ENCODE measurements around the gene PPIL3. TPM values are rescaled to one million over a fixed set of nuclear protein-coding genes. Genes with fewer than 3 reads are reported as not detected.
A peak's percentile ranks its signal among the peaks of the same experiment; 100 is the strongest.
"Not testable (repeated sequence)": the region's sequence is repeated elsewhere in the genome, so short reads cannot be mapped to it uniquely, and the experiment has no call there.

PPIL3 gene
- total RNA-seq, 1 donor from 2014 or later, result 27.3 TPM

GRCh38 chr2:200909958-200910357 is 21.1 kb upstream of the PPIL3 start:
- intact Hi-C loops (cut with micrococcal nuclease), result loop anchor here (10.0 kb wide), 1 partner anchor 155 kb away; no protein-coding TSS in a partner anchor
- Histone ChIP-seq H3K4me1 (peaks cover 8% of the 10 kb centered on the region), H3K4me3 (no peak overlapping the region), H3K9me3 (replicated peaks) (no peaks in the 10 kb centered on the region), H3K36me3 (peaks cover 64% of the 10 kb centered on the region), H3K27ac (replicated peaks) (no peak overlapping the region), H3K27me3 (ENCODE audit: low read depth) (no peaks in the 10 kb centered on the region)
- no peak for DNase-seq
- TF ChIP-seq CTCF (IDR thresholded peaks at IDR 0.05; ENCODE audit: borderline replicate concordance), result no peak

- H3K4me3 ChIP-seq, result no peak overlapping the region
- intact Hi-C loops (cut with micrococcal nuclease), result loop anchor here (10.0 kb wide), 1 partner anchor 159 kb away; no protein-coding TSS in a partner anchor
- H3K4me1 ChIP-seq, result peaks cover 35% of the 10 kb centered on the region
- peaks cover 39% of the 10 kb centered on the region for H3K36me3 ChIP-seq
- H3K27me3 ChIP-seq (ENCODE audit: low read depth), result no peaks in the 10 kb centered on the region
- DNase-seq, result peak; percentile 69
- peak; percentile 79 for TF ChIP-seq CTCF (IDR thresholded peaks at IDR 0.05; ENCODE audit: borderline replicate concordance)
- H3K9me3 ChIP-seq (replicated peaks), result no peaks in the 10 kb centered on the region
- H3K27ac ChIP-seq (replicated peaks), result peak overlapping the region; percentile 62
Measured at GRCh38 chr2:200905618-200906296, 16.9 kb upstream of the PPIL3 start.

GRCh38 chr2:200901459-200902072 is 12.7 kb upstream of the PPIL3 start:
- DNase-seq, result no peak
- intact Hi-C loops (cut with micrococcal nuclease), result loop anchor here (10.0 kb wide), 1 partner anchor 163 kb away; no protein-coding TSS in a partner anchor
- peaks cover 35% of the 10 kb centered on the region for H3K4me1 ChIP-seq
- H3K4me3 ChIP-seq, result no peak overlapping the region
- H3K36me3 ChIP-seq, result peaks cover 53% of the 10 kb centered on the region
- H3K27ac ChIP-seq (replicated peaks), result peak overlapping the region; percentile 25
- no peaks in the 10 kb centered on the region for H3K9me3 ChIP-seq (replicated peaks)
- H3K27me3 ChIP-seq (ENCODE audit: low read depth), result no peaks in the 10 kb centered on the region
- TF ChIP-seq CTCF (IDR thresholded peaks at IDR 0.05; ENCODE audit: borderline replicate concordance), result peak; percentile 80

- H3K4me3 ChIP-seq, result no peak overlapping the region
- peaks cover 69% of the 10 kb centered on the region for H3K36me3 ChIP-seq
- intact Hi-C loops (cut with micrococcal nuclease), result no loop called here
- H3K27me3 ChIP-seq (ENCODE audit: low read depth), result no peaks in the 10 kb centered on the region
- H3K27ac ChIP-seq (replicated peaks), result no peak overlapping the region
- DNase-seq, result no peak
- H3K4me1 ChIP-seq, result peaks cover 23% of the 10 kb centered on the region
- no peaks in the 10 kb centered on the region for H3K9me3 ChIP-seq (replicated peaks)
- no peak for TF ChIP-seq CTCF (IDR thresholded peaks at IDR 0.05; ENCODE audit: borderline replicate concordance)
Measured at GRCh38 chr2:200899482-200899881, 10.6 kb upstream of the PPIL3 start.

GRCh38 chr2:200881715-200882249 is 7.1 kb downstream of the PPIL3 start:
- H3K27me3 ChIP-seq (ENCODE audit: low read depth); H3K27ac ChIP-seq (replicated peaks); H3K4me3 ChIP-seq; DNase-seq; intact Hi-C loops (cut with micrococcal nuclease); H3K9me3 ChIP-seq (replicated peaks): not testable (repeated sequence)
- Histone ChIP-seq H3K4me1 (peaks cover 13% of the 10 kb centered on the region), H3K36me3 (peaks cover 74% of the 10 kb centered on the region)

Measured in left ventricle myocardium inferior (tissue), 1 donor.